IPS-NIHi7 (cell line): Measurements from ENCODE around the gene OR5H2.

ENCODE experiments used
- DNase-seq: peaks from one replicate; pipeline ENCODE4 v3.0.0; 2012; ENCODE audit warnings: mixed read lengths; ENCODE audit errors: extremely low spot score

The OR5H2 gene

DNA sequence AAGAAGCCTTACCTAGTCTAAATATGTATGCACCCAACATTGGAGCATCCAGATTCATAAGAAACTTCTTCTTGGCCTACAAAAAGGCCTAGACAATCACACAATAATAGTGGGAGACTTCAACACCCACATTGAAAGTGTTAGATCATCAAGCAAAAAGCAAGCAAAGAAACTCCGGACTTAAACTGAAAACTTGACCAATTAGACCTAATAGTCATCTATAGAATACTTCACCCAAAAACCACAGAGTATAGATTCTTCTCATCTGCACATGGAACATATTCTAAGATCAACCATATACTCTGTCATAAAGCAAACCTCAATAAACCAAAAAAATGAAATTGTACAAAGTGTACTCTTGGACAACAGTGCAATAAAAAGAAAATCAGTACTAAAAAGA is 49.0 kb downstream of the OR5H2 start:
- DNase-seq = no peak
